Measurements from ENCODE around the gene DPH2.

DPH2 gene

DNA sequence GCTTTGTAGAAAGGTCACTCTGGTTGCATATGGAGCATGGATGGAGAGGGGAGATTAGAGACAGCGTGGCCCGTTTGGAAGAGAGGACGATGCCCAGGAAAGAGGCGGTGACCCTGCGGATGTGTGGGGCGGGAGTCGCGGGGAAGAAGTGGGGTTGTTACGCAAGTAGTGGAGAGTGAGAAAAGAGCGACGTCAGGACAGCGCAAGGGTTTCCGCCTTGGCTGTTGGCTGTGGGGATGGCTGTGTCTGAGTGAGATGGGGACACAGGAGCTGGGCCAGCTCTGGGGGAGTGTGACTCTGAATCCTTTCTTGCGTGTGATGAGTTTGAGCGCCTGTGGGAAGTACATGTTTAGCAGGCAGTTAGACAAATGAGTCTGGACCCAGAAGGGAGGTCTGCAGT is 13.0 kb downstream of the DPH2 start:
- DNase-seq (ENCODE audit: low spot score), result no peak
- FAIRE-seq, result no peak

DNA sequence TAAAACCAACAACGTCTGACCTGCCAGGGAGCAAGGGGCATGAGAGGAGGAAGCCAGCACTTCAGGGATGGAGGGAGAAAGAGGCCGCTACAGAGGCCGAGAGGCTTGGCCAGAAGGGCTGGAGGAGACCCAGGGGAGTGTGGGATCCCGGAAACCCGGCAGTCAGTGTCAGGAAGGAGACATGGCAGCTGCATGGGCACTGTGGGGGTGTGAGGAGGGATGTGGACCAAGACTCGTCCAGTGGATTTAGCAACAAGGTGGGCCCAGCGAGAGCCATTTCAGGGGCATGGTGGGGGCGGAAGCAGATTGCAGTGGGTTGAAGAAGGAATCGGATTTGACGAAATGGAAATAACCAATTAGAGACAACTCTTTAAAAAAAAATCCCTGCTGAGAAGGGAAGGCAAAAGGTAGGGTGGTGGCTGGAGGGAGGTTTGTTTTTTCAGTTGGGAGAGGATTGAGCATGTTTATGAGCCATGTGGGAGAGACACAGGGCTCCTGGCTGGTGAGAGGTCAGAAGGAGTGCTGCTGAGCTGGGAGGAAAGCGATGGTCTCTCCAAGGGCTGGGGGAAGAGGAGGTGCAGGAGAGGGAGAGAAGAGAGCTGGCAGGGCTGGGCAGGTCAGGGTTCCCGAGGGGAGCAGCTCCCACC is 13.6 kb downstream of the DPH2 start:
- FAIRE-seq, result peak; percentile 9
- DNase-seq (ENCODE audit: low spot score), result no peak

DNA sequence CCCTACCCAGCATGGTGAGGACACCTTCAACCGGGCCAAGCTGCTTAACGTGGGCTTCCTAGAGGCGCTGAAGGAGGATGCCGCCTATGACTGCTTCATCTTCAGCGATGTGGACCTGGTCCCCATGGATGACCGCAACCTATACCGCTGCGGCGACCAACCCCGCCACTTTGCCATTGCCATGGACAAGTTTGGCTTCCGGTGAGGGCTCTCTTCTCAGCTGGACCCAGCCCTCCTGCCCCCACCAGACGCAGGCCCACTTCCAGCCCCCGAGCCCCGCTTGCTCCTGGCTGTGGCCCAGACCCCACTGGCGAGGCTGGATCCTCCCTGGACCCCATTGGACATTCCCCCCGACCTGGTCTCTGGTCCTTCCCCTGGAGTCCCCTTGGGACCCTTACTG is 15.0 kb downstream of the DPH2 start:
- no peak for DNase-seq (ENCODE audit: low spot score)
- FAIRE-seq, result no peak

DNA sequence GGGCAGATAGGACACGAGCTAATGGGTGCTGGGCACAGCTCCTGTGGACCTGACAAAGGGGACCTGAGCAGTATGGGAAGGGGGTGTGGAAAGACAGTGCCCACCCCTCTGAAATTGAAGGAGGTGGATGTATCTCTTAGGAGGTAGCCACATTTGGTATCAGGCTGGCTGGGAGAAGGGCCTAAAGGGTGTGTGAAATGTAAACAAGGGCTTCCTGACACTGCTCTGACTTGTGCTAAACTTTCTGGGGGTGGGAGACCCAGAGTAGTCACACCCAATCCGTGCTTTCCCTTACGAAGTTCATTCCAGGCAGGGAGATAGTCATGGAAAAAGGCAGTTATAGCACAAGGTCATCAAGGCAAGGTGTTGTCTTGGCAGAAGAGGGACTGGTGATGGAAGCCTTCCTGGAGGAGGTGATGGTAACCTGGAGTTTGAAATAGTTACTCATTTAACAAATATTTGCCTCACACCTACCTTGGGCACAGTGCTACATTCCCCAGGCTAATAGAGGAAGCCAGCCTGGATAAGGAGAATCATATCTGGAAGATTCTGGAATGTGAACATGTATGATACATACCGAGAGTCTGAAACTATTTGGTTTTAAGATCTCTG is 16.3 kb downstream of the DPH2 start:
- FAIRE-seq, result no peak
- DNase-seq (ENCODE audit: low spot score), result no peak

DNA sequence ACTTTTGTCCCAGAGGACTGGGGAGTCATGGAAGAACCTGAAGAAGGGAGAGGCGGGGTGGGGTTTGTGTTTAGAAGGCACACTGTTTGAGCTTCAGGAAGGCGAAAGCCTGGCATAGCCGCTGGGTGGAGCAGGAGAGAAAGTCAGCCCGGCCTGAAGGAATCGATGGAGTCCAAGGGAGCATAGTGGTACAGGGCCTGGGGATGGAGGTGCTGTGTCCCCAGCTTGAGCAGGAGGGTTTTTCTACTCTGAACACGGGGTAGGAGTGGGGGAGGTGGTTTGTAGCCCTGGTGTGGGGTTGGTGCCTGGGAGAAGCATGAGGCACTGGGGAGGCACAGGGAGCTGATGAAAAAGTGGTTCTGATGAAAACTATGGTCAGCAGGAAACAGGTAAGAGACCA is 16.9 kb downstream of the DPH2 start:
- DNase-seq (ENCODE audit: low spot score) (no peak), FAIRE-seq (no peak)

DNA sequence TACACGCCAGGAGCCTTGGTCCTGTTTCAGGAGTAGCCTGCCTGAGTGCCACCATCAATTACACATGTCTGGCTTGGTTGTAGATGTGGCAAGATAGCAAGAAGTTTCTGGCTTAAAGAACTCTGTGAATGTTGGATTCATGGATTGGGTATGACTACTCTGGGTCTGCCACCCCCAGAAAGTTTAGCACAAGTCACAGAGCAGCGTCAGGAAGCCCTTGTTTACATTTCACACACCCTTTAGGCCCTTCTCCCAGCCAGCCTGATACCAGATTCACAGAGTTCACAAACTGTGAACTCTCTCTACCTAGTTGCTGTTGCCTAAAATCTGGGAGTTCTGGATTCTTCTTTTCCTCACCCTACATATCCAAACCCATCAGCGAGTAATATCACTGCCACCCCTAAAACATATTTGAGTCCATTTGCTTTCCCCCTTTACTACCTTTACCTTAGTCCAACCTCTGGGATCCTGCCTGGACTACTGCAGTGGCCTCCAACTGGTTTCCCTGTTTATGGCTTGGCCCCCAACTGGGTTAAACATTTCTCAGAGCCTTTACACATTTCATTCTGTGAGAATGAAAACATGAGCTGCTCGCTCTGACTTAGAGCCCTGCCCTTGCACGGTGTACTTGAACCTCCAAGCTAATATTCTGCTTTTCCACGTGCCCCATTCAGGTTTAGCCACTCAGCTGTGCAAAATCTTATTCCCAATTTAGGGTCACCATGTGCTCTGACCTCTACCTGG is 17.5 kb downstream of the DPH2 start:
- no peak for DNase-seq (ENCODE audit: low spot score)
- no peak for FAIRE-seq

DNA sequence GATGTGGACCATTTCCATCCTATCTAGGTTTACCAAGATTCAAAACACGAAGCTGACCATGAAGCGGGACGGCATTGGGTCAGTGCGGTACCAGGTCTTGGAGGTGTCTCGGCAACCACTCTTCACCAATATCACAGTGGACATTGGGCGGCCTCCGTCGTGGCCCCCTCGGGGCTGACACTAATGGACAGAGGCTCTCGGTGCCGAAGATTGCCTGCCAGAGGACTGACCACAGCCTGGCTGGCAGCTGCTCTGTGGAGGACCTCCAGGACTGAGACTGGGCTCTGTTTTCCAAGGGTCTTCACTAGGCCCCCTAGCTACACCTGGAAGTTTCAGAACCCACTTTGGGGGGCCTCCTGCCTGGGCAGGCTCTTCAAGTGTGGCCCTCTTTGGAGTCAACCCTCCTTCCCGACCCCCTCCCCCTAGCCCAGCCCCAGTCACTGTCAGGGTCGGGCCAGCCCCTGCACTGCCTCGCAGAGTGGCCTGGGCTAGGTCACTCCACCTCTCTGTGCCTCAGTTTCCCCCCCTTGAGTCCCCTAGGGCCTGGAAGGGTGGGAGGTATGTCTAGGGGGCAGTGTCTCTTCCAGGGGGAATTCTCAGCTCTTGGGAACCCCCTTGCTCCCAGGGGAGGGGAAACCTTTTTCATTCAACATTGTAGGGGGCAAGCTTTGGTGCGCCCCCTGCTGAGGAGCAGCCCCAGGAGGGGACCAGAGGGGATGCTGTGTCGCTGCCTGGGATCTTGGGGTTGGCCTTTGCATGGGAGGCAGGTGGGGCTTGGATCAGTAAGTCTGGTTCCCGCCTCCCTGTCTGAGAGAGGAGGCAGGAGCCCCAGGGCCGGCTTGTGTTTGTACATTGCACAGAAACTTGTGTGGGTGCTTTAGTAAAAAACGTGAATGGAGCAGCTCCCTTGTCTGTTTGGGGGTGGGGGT is 20.7 kb downstream of the DPH2 start:
- peak; percentile 35 for FAIRE-seq
- DNase-seq (ENCODE audit: low spot score), result no peak

DNA sequence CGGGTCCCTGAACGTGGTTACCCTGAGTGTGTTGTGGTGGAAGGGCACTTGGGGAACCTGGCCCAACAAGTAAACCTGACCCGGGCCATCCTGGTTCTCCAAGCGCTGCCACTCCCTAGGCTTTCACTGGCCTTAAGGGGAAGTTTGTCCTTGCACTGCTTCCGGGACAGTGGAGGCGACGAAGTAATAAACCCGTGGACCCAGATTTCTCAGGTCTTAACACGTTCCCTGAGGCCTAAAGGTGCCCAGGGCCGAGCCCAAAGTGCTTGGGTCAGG is 21.3 kb downstream of the DPH2 start:
- no peak for FAIRE-seq
- no peak for DNase-seq (ENCODE audit: low spot score)

DNA sequence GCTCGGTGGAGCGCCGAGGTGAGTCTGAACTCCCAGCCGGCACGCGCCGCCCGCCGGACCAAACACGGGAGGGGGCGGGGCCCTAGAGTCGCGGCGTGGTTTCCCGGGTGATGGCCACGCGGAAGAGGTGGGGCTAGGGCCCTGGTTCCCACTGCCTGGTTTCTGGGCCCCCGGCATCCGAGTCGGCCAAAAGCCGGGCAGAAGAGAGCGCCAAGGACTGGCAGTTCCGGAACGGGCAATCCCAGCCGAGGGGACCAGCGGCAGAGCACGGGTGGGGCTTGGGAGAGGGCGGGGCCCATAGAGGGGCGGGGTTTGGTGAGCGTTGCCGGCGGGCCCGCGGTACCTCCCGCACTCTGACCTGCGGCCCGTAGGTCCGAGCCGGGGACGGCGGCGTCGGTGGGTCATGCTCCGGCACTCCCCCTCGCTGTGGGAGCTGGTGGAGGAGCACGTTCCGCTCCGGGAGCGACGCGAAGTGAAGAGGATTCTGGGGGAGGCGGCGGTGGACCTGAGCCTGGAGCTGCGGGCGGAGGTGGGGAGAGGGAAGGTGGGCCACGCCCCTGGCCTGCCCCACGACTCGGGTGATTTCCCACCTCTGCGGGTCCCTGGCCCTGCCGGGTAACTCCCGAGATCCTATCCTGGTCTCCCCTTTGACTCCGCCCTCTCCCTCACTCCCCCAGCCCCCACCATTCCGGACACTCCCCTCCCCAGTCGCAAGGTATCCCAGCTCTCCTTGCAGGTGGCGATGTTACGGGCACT is 21.8 kb downstream of the DPH2 start, which contains the start of gene CCDC24:
Gene CCDC24 (plus strand): TSS at position 124 of the 756 bp plus-strand sequence. CDS start 280 bp downstream, at position 404.
- FAIRE-seq (peak; percentile 70), DNase-seq (ENCODE audit: low spot score) (peak; percentile 92)

DNA sequence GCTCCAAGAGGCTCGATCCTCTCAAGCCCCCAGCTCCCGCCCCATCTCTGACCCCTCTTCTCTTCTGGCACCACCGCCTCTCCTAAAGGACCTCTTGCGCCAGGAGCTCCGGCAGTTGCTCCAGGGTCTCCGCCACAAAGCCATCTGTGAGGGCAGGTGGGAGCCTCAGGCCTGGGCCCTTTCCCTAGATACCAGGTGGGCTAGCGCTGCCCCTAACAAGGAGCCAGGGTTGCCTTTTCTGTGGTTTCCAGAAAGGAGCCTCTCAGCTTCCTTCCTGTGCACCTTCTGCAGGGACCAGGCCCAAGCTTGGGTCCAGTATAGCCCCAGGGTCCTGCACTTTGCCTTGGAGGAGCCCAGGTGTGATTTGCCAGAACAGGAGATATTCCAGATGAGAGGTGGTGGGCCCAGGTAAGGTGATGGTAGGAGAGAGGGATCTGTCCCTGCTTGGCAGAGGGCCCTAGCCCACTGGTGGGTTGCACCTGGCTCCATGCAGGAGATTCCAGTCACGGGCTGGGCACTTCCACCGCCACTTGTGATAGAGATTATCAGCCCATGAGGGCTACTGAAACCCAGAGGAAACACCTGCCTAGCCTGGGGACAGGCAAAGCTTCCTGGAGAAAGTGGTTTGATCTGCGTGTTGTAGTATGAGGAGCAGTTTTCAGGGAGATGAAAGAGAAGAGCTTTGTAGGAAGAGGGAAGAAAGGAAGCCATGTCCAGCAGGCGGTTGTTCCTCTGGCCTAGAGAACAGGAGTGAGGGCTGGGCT is 22.6 kb downstream of the DPH2 start:
- FAIRE-seq (peak; percentile 48), DNase-seq (ENCODE audit: low spot score) (no peak)

DNA sequence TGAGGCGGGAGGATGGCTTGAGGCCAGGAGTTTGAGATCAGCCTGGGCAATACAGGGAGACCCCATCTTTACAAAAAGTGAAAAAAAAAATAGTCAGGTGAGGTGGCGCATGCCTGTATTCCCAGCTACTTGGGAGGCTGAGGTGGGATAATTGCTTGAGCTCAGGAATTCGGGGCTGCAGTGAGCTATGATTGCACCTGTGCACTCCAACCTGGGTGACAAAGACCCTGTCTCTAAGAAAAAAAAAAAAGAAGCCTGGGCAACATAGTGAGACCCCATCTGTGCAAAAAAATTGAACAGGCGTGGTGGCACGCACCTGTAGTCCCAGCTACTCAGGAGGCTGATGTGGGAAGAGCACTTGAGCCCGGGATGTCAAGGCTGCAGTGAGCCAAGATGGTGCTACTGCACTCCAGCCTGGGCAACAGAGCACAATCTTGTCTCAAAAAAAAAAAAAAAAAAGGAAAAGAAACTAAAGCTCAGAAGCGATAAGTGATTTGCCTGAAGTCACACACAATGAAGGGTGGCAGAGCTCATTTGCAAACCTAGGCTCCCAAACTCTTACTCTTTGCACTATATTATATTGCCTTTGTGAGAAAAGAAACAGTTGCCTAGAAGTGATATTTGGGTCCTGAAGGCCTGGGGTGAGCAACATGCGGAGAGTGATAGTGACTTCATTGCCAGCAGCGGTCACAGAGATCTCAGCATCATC is 23.6 kb downstream of the DPH2 start:
- FAIRE-seq, result no peak

DNA sequence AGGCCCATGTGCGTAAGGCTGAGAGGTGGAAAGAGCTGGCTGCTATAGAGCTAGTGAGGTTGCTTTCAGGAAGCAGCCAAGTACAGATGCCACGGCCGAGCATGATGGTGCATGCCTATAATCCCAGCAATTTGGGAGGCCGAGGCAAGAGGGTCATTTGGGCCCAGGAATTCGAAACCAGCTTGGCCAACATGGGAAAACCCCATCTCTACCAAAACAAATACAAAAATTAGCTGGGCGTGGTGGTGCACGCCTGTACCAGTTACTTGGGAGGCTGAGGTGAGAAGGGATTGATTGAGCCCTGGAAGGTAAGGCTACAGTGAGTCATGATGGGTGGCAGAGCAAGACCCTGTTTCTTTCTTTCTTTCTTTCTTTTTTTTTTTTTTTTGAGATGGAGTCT is 24.3 kb downstream of the DPH2 start:
- FAIRE-seq, result no peak
- no peak for DNase-seq (ENCODE audit: low spot score)

More for the DNA sequence above, 23.6 kb downstream of the DPH2 start:
- DNase-seq (ENCODE audit: low spot score), result no peak

DNA sequence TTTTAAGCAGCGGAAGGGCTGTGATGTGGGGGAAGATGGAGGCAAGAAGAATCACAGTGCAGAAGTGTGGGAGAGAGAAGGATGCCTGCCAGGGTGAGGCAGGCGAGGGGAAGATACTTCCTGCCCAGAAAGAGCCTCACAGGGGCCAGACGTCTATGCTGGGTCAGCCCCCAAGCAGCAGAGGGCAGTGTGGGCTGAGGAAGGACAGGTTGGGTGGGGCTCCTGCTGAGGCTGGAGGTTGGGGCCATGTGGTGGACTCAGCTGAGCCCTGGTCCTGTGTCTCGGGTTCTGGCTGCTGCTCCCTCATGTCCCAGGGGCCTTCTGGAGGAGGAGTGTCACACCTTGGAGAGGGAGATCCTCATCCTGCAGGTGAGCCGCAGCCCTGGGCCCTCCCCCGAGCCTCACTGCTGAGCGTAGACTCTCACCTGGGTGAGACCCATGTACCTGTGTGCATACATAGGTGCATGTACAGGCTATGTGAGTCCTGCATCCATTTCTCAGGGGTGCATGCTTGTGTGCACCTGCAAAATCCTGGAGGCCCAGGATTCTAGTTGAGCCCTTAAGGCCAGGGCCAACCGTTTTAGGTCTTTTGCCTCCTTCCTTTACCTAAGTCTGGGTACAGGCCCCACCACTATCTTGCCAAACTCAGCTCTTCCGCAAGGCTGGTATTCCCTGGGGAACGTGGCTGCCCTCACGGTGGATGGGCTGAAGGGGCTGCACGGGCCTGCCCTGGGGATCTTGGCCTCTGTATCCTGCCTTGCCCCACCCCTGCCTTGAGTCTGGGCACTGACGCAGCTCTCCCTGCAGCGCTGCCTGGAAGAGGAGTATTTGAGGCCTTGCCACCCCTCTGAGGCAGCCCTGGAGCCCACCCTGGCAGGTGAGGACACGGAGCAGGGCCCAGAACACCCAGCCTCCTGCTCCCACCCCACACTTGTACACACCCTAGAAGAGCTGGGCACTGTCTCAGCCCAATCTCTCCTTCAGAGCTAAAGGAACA is 25.3 kb downstream of the DPH2 start:
- FAIRE-seq (no peak), DNase-seq (ENCODE audit: low spot score) (peak; percentile 68)

DNA sequence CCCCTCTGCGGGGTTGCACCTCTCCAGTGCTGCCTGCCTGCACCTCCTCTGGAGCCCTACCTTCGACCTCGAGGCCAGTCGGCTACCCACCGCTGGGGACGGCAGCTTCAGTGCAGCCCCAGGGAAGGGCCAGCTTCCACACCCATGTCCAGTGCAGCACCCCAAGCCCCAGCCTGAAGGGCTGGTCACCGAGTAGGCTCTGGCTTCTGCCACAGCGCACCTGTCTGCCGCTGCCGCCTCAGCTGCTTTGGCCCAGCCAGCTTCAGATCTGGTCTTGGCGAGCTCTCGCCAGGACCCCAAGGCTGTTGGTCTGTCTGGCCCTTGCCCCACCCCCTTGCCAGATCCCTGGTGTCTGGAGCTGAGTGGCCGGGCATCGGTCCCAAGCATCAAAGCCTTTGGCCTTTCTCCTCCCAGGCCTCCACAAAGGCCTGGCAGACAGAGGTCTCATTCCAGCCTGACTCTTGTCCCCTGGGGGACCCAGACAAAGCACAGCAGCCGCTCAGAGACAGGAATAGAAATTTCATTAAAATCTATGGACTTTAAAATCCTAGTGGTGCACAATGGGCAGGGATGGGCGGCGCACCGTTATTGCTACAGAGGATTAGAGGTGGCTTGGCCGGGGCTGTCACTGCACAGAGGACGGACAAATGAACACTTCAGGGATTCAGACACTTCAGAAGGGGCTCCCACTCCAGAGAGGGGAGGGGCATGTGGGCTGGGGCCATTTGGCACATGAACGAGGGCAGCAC is 26.3 kb downstream of the DPH2 start:
- FAIRE-seq, result no peak

DNA sequence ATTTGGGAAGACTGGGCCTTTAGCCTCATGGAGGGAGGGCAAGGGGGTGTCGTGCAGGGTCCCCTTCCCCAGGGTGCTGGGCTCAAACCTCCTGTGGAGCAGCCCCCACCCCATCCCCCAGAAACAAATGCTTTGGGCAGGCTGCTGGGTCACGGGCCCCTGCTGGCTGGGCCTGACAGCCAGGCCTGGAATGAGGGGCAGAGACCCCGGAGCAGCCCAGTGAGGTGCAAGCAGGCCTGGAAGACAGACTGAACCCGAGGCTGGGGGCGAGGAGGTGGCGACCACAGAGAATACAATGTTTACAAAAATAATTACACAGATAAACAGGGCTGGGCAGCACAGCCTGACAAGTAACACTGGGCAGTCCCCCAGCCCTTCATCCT is 26.9 kb downstream of the DPH2 start:
- FAIRE-seq (no peak), DNase-seq (ENCODE audit: low spot score) (no peak)

More for the DNA sequence above, 26.3 kb downstream of the DPH2 start:
- no peak for DNase-seq (ENCODE audit: low spot score)

DNA sequence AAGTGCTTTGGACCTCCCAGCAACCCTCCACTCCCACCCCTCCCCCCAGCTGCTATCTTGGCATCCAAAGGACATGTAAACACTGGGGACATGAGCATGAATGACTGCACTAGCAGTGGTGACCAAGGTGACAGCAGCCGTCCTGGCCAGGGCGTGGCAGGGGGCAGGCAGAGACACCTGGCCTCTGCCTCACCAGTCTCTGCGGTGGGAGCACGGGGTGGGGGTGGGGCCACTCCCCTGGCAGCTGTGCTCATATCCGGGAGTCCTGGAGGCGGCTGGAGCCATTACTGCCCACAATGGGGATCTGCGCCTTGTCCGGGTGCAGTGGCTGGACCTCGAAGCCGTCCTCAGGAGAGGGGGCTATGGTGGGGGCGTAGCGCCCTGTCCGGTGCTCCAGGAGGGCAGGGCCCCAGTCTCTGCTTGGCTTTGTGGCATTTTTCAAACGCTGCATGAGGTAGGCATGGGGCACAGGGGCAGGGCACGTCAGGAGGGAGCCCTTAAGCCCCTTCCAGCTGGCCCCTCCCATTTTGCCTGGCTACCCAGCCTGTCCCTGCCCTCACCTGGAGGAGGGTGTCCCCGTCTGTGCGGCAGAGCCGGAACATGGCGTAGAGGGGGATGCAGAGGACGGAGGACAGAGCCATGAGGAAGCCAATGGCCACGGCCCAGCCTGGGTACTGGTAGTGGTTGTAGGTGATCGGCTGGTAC is 27.6 kb downstream of the DPH2 start:
- FAIRE-seq (peak; percentile 30), DNase-seq (ENCODE audit: low spot score) (no peak)

DNA sequence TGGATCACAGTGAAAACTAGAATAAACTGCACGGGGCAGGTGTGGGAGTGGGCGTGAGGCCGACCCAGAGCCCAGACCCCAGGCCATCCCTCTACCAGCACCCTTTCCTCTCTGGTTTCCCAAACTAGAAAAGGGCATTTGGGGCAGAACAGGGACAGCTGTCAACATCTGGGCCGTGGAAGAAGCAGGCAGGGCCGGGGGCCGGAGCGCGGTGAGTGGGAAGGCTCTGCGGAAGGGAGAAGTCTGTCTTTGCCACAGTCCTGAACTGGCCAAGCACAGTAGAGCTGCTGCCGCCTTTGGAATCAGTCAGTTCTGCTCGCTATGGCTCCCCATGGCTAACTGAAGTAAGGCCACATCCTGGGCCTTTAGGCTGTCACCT is 28.2 kb downstream of the DPH2 start:
- FAIRE-seq (peak; percentile 13), DNase-seq (ENCODE audit: low spot score) (no peak)
